Neural cell (in vitro differentiated cells): Measurements from ENCODE around the gene MKKS. TPM values are rescaled to one million over a fixed set of nuclear protein-coding genes. Genes with fewer than 3 reads are reported as not detected.

ENCODE experiments used
- H2AFZ ChIP-seq: fragments of 200-600, 300-800 bp; sonication (generic), shearing (Covaris generic); 2 replicates; pipeline ENCODE4 v1.6.0; 2014; ENCODE audit warnings: low read depth, mild to moderate bottlenecking, antibody characterized with exemption, low read length, moderate library complexity
- H3F3A ChIP-seq: fragments of 200-600 bp; shearing (Covaris generic); 2 replicates; pipeline ENCODE4 v1.6.1; 2016; ENCODE audit warnings: mild to moderate bottlenecking, moderate library complexity, mixed read lengths, antibody characterized with exemption, low read length; ENCODE audit not compliant: insufficient read depth, poor library complexity, severe bottlenecking
- H3K27ac ChIP-seq: fragments of 200-600, 300-800 bp; sonication (generic), shearing (Covaris generic); 2 replicates; pipeline ENCODE4 v1.5.1; 2014; ENCODE audit warnings: mild to moderate bottlenecking, low read length, moderate library complexity
- H3K27me3 ChIP-seq: fragments of 300-800, 200-600 bp; sonication (generic), shearing (Covaris generic); 2 replicates; pipeline ENCODE4 v1.6.0; 2014; ENCODE audit warnings: mild to moderate bottlenecking, low read depth, low read length, moderate library complexity; ENCODE audit not compliant: insufficient read depth
- H3K36me3 ChIP-seq: fragments of 300-800, 200-600 bp; sonication (generic), shearing (Covaris generic); 2 replicates; pipeline ENCODE4 v1.5.1; 2014; ENCODE audit warnings: mild to moderate bottlenecking, antibody characterized with exemption, low read length, moderate library complexity; ENCODE audit not compliant: insufficient read depth
- H3K4me2 ChIP-seq: fragments of 300-800, 200-600 bp; sonication (generic), shearing (Covaris generic); 2 replicates; pipeline ENCODE4 v1.6.0; 2014; ENCODE audit warnings: mild to moderate bottlenecking, low read length
- H3K4me3 ChIP-seq: fragments of 300-800, 200-600 bp; sonication (generic), shearing (Covaris generic); 2 replicates; pipeline ENCODE4 v1.5.1; 2014; ENCODE audit warnings: mild to moderate bottlenecking, low read length, moderate library complexity
- H3K79me2 ChIP-seq: fragments of 200-600 bp; shearing (Covaris generic); replicated peaks from 2 replicates; pipeline ENCODE4 v1.6.0; 2014; ENCODE audit warnings: mild to moderate bottlenecking, low read length, moderate library complexity; ENCODE audit not compliant: insufficient read depth
- H3K9ac ChIP-seq: fragments of 300-800, 200-600 bp; sonication (generic), shearing (Covaris generic); 2 replicates; pipeline ENCODE4 v1.6.1; 2016; ENCODE audit warnings: mild to moderate bottlenecking, low read length, mixed read lengths
- H3K9me2 ChIP-seq: fragments of 200-600 bp; shearing (Covaris generic); 2 replicates; pipeline ENCODE4 v1.6.1; 2016; ENCODE audit warnings: mild to moderate bottlenecking, low read length, mixed read lengths; ENCODE audit not compliant: insufficient read depth
- H3K9me3 ChIP-seq: fragments of 200-600, 300-800 bp; sonication (generic), shearing (Covaris generic); 2 replicates; pipeline ENCODE4 v1.6.1; 2016; ENCODE audit warnings: mild to moderate bottlenecking, mixed run types, low read length, moderate library complexity, mixed read lengths
- H4K20me1 ChIP-seq: fragments of 200-600 bp; shearing (Covaris generic); 2 replicates; pipeline ENCODE4 v1.6.1; 2016; ENCODE audit warnings: mild to moderate bottlenecking, mixed run types; ENCODE audit not compliant: insufficient read depth
- CTCF ChIP-seq: fragments of 450-650 bp; IDR thresholded peaks from 2 replicates; pipeline ENCODE4 v1.5.1; 2014; ENCODE audit warnings: antibody characterized with exemption, mild to moderate bottlenecking, moderate library complexity; ENCODE audit not compliant: poor library complexity, severe bottlenecking
- EP300 ChIP-seq: fragments of 450-650 bp; conservative IDR thresholded peaks from 2 replicates; pipeline ENCODE4 v1.6.1; 2014; ENCODE audit warnings: antibody characterized with exemption, mild to moderate bottlenecking, moderate library complexity; ENCODE audit not compliant: poor library complexity, severe bottlenecking
- EZH2 ChIP-seq: fragments of 200-600, 300-800 bp; shearing (Covaris generic), sonication (generic); IDR thresholded peaks from 2 replicates; pipeline ENCODE4 v1.6.1; 2014; ENCODE audit warnings: antibody characterized with exemption, low read length, borderline replicate concordance, mild to moderate bottlenecking; ENCODE audit not compliant: insufficient read depth, poor library complexity, severe bottlenecking
- MXI1 ChIP-seq: fragments of 450-650 bp; conservative IDR thresholded peaks from 2 replicates; pipeline ENCODE4 v1.6.1; 2014; ENCODE audit warnings: antibody characterized with exemption, mild to moderate bottlenecking; ENCODE audit not compliant: poor library complexity, severe bottlenecking
- POLR2AphosphoS5 ChIP-seq: IDR thresholded peaks from 2 replicates; pipeline ENCODE4 v1.6.1; 2012
- RAD21 ChIP-seq: fragments of 450-650 bp; conservative IDR thresholded peaks from 2 replicates; pipeline ENCODE4 v1.6.1; 2014; ENCODE audit warnings: antibody characterized with exemption, mild to moderate bottlenecking, moderate library complexity
- REST ChIP-seq: IDR thresholded peaks from 2 replicates; pipeline ENCODE4 v1.6.1; 2012; ENCODE audit warnings: borderline replicate concordance
- SMC3 ChIP-seq: fragments of 450-650 bp; conservative IDR thresholded peaks from 2 replicates; pipeline ENCODE4 v1.6.1; 2014; ENCODE audit warnings: antibody characterized with exemption, mild to moderate bottlenecking, moderate library complexity; ENCODE audit not compliant: poor library complexity
- TAF1 ChIP-seq: IDR thresholded peaks from 2 replicates; pipeline ENCODE4 v1.6.1; 2012; ENCODE audit warnings: low read depth
- polyA plus RNA-seq: library from polyadenylated mRNA; depleted of rRNA; stranded (reverse); fragments of >200 nt; gene quantifications from 2 replicates; pipeline ENCODE4 v1.2.3, GENCODE V29; 2014

MKKS gene
- polyA plus RNA-seq, 1 donor from 2014 or later = 28.0 TPM

GRCh38 chr20:10433014-10433622 is 904 bp downstream of the MKKS start:
- no peaks in the 10 kb centered on the region for H4K20me1 ChIP-seq
- H3F3A ChIP-seq = no peaks in the 10 kb centered on the region
- H3K36me3 ChIP-seq = no peaks in the 10 kb centered on the region
- peaks cover 19% of the 10 kb centered on the region for H3K79me2 ChIP-seq
- no peaks in the 10 kb centered on the region for H3K9me3 ChIP-seq
- H3K9ac ChIP-seq = peak overlapping the region; percentile 87
- no peak for TF ChIP-seq RAD21
- TF ChIP-seq SMC3 = no peak
- H2AFZ ChIP-seq = peak overlapping the region; percentile 71
- H3K4me3 ChIP-seq = peak overlapping the region; percentile 87
- H3K27me3 ChIP-seq = no peaks in the 10 kb centered on the region
- H3K9me2 ChIP-seq = no peaks in the 10 kb centered on the region
- peak overlapping the region; percentile 87 for H3K27ac ChIP-seq
- H3K4me2 ChIP-seq = peak overlapping the region; percentile 59

GRCh38 chr20:10432079-10432478 is 1.9 kb downstream of the MKKS start:
- H3K27me3 ChIP-seq = no peaks in the 10 kb centered on the region
- H3K36me3 ChIP-seq = no peaks in the 10 kb centered on the region
- no peak overlapping the region for H3K4me3 ChIP-seq
- H3K4me2 ChIP-seq = no peak overlapping the region
- TF ChIP-seq EZH2 (no peak), CTCF (no peak), POLR2AphosphoS5 (no peak), REST (no peak), SMC3 (no peak), EP300 (no peak), MXI1 (no peak), TAF1 (no peak), RAD21 (no peak)
- no peaks in the 10 kb centered on the region for H4K20me1 ChIP-seq
- H3K27ac ChIP-seq = no peak overlapping the region
- peaks cover 19% of the 10 kb centered on the region for H3K79me2 ChIP-seq
- no peak overlapping the region for H2AFZ ChIP-seq
- H3F3A ChIP-seq = no peaks in the 10 kb centered on the region
- H3K9ac ChIP-seq = no peak overlapping the region
- no peaks in the 10 kb centered on the region for H3K9me2 ChIP-seq
- no peaks in the 10 kb centered on the region for H3K9me3 ChIP-seq
